ENCODE measurements around the gene SYNDIG1.

DNA sequence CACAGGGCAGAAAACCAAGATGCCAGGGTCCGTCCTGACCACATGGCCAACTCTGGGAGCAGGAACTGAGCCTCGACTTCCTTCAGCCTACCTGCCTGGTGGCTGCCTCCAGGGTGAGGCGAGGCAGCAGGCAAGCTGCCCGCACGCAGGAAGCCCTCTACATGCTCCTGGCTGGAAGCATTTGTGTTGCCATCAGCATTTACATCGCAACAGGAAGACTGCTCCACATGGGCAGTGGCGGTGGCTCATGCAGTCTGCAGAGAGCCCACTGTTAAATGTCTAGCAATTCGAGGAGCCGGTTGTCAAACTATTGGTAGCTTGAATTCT lies 233.8 kb downstream of the SYNDIG1 start:
- TF ChIP-seq, protein P1, sequence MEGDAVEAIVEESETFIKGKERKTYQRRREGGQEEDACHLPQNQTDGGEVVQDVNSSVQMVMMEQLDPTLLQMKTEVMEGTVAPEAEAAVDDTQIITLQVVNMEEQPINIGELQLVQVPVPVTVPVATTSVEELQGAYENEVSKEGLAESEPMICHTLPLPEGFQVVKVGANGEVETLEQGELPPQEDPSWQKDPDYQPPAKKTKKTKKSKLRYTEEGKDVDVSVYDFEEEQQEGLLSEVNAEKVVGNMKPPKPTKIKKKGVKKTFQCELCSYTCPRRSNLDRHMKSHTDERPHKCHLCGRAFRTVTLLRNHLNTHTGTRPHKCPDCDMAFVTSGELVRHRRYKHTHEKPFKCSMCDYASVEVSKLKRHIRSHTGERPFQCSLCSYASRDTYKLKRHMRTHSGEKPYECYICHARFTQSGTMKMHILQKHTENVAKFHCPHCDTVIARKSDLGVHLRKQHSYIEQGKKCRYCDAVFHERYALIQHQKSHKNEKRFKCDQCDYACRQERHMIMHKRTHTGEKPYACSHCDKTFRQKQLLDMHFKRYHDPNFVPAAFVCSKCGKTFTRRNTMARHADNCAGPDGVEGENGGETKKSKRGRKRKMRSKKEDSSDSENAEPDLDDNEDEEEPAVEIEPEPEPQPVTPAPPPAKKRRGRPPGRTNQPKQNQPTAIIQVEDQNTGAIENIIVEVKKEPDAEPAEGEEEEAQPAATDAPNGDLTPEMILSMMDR (IDR thresholded peaks at IDR 0.05), result no peak
- TF ChIP-seq POLR2A (IDR thresholded peaks at IDR 0.05), result no peak
